ENCODE measurements around the gene STX1A. TPM values are rescaled to one million over a fixed set of nuclear protein-coding genes. Genes with fewer than 3 reads are reported as not detected.

Gene STX1A
- total RNA-seq, 3 donors from 2014 or later: 5.2 to 23.9 (median 6.1) TPM

DNA sequence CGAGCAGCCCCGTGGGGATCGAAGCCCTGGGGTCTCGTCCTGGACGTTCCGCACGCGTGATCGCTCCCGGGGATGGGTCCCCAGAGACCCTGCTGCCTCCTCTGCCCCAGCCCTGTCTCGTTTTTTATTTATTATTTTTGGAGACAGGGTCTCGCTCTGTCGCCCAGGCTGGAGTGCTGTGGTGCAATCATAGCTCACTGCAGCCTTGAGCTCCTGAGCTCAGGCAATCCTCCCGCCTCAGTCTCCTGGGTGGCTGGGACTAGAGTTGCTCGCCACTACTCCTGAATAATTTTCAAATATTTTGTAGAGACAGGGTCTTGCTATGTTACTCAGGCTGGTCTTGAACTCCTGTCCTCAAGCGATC, 319 bp upstream of the STX1A start:
- no peak for ATAC-seq
- intact Hi-C loops (cut with DNase I, micrococcal nuclease): loop anchor here (5.0 kb wide), 1 partner anchor 112 kb away; no protein-coding TSS in a partner anchor
- peaks cover 12% of the 10 kb centered on the region for H3K4me1 ChIP-seq (ENCODE audit: low read depth)
- DNase-seq: no peak
- H3K4me3 ChIP-seq: no peak overlapping the region
- TF ChIP-seq CTCF (IDR thresholded peaks at IDR 0.05): no peak
- H3K36me3 ChIP-seq (ENCODE audit: low read depth): no peaks in the 10 kb centered on the region
- H3K9me3 ChIP-seq: no peaks in the 10 kb centered on the region

GRCh38 chr7:73718438-73718881, 1.0 kb downstream of the STX1A start:
- no peaks in the 10 kb centered on the region for H3K36me3 ChIP-seq (ENCODE audit: low read depth)
- H3K4me1 ChIP-seq (ENCODE audit: low read depth): peaks cover 12% of the 10 kb centered on the region
- no peak for ATAC-seq
- DNase-seq: peak in 1 of 3 donors; percentile 37
- H3K9me3 ChIP-seq: no peaks in the 10 kb centered on the region
- intact Hi-C loops (cut with DNase I, micrococcal nuclease): no loop called here
- no peak for TF ChIP-seq CTCF (IDR thresholded peaks at IDR 0.05)
- H3K4me3 ChIP-seq: no peak overlapping the region

DNA sequence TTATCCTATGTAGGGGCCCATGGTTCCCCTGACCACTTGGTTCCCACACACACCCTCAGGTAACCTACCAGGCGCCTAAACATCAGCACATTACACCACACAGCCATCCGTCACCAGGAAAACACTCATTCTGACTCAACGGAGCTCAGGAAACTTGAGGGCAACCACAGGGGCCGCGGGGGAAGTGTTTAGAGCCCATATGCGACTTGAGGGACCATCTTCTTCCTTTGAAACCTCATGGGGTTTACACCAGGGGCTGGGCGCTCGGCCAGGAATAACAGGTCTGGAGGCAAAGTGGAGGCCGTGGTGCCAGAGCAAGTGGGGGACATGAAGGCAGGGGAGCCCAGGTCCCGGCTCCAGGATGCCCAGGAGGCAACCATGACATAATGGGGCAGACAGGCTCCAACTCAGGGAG, 1.5 kb downstream of the STX1A start:
- no peaks in the 10 kb centered on the region for H3K36me3 ChIP-seq (ENCODE audit: low read depth)
- no peaks in the 10 kb centered on the region for H3K9me3 ChIP-seq
- ATAC-seq: peak; percentile 18
- intact Hi-C loops (cut with DNase I, micrococcal nuclease): no loop called here
- peaks cover 12% of the 10 kb centered on the region for H3K4me1 ChIP-seq (ENCODE audit: low read depth)
- no peak for TF ChIP-seq CTCF (IDR thresholded peaks at IDR 0.05)
- peak; percentile 55 to 64 (median 55) for DNase-seq
- no peak overlapping the region for H3K4me3 ChIP-seq

GRCh38 chr7:73717025-73717807, 2.3 kb downstream of the STX1A start:
- DNase-seq (peak in 1 of 3 donors; percentile 28), ATAC-seq (no peak)
- no peak for TF ChIP-seq CTCF (IDR thresholded peaks at IDR 0.05)
- H3K36me3 ChIP-seq (ENCODE audit: low read depth): no peaks in the 10 kb centered on the region
- intact Hi-C loops (cut with DNase I, micrococcal nuclease): no loop called here
- no peaks in the 10 kb centered on the region for H3K9me3 ChIP-seq
- H3K4me3 ChIP-seq: no peak overlapping the region
- peaks cover 12% of the 10 kb centered on the region for H3K4me1 ChIP-seq (ENCODE audit: low read depth)

DNA sequence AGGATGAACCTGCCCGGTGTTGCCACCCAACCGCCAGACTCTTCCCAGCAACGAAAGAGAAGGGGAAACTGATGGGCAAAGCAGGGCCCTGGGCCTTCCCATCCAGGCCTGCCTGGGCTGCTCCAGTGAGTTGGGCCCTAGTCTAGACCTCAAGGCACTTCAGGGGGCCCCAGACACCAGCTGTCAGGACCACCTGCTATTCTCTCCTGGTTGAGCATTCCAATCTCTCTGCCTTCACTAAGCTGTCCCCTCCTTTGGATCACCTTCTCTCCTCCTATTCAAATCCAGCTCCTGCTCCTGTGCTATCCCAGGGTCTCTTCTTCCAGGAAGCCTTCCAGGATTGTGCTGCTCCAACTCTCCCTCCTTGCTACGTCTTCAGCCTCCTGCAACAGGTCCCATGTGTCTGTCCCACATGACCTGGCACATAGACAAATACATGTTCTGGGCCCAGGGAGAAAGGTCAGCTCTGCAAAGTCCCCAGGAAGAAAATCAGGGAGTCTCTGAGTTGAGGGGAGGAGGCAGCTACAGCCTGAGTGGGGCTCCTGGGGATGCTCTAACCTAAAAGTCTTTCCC, 3.1 kb downstream of the STX1A start:
- ATAC-seq (no peak), DNase-seq (no peak)
- intact Hi-C loops (cut with DNase I, micrococcal nuclease): no loop called here
- no peak for TF ChIP-seq CTCF (IDR thresholded peaks at IDR 0.05)
- H3K4me3 ChIP-seq: no peak overlapping the region
- no peaks in the 10 kb centered on the region for H3K36me3 ChIP-seq (ENCODE audit: low read depth)
- H3K4me1 ChIP-seq (ENCODE audit: low read depth): peaks cover 9% of the 10 kb centered on the region
- H3K9me3 ChIP-seq: no peaks in the 10 kb centered on the region
